Heart right ventricle (tissue), 16 donors: ENCODE data around the gene A4GNT. TPM values are rescaled to one million over a fixed set of nuclear protein-coding genes. Genes with fewer than 3 reads are reported as not detected.

Experiments
- ATAC-seq, 8 donors: fragments of 200-7000 bp; cut with Tn5 transposase; one replicate each; pipeline ENCODE4 v1.9.1; 2020; ENCODE audit warnings: mild to moderate bottlenecking in 8 of 8, moderate library complexity in 8 of 8, moderate number of reproducible peaks in 1 of 8
- DNase-seq, 2 donors: peaks; one replicate each; pipeline ENCODE4 v3.0.0-alpha.2; 2020
- H3K27ac ChIP-seq, 10 donors: fragments of 200-600 bp; sonication (generic) in 2 of 10; one replicate each; pipeline versions ENCODE4 v1.5.0 to v1.8.0; 2020 to 2022; ENCODE audit warnings: mild to moderate bottlenecking in 3 of 10
- H3K27me3 ChIP-seq, 7 donors: fragments of 200-600 bp; one replicate each; pipeline ENCODE4 v1.8.0; 2021 to 2022; ENCODE audit warnings: mild to moderate bottlenecking in 2 of 7
- H3K36me3 ChIP-seq, 9 donors: fragments of 200-600 bp; sonication (generic) in 1 of 9; one replicate each; pipeline versions ENCODE4 v1.5.0 to v1.8.0; 2020 to 2022; ENCODE audit warnings: mild to moderate bottlenecking in 2 of 9
- H3K4me1 ChIP-seq, 9 donors: fragments of 200-600 bp; sonication (generic) in 1 of 9; one replicate each; pipeline versions ENCODE4 v1.5.0 to v1.8.0; 2020 to 2022; ENCODE audit warnings: mild to moderate bottlenecking in 4 of 9
- H3K4me3 ChIP-seq, 10 donors: fragments of 200-600 bp; sonication (generic) in 2 of 10; one replicate each; pipeline versions ENCODE4 v1.5.0 to v1.8.0; 2020 to 2022; ENCODE audit warnings: mild to moderate bottlenecking in 7 of 10, moderate library complexity in 2 of 10
- H3K9me3 ChIP-seq, 11 donors: fragments of 200-600 bp in 10 of 11; sonication (generic) in 2 of 11; one replicate each; pipeline versions ENCODE4 v1.5.0 to v1.8.0; 2013 to 2022; ENCODE audit warnings: mild to moderate bottlenecking in 2 of 11, control low read depth in 1 of 11, moderate library complexity in 1 of 11
- WGBS, 2 donors: extraction: QIAGEN DNeasy Blood & Tissue Kit; methylation state at CpG; one replicate each; pipeline ENCODE4 v1.1.7; 2013; ENCODE audit warnings: inconsistent platforms in 1 of 2; 5-methylcytosine and 5-hydroxymethylcytosine counted together
- intact Hi-C, 10 donors: fragments of 100-400 bp; cut with DNase I; formaldehyde crosslinking; loops; one replicate each; pipeline versions ENCODE4 v1.11.1 to v1.14.2; 2022
- polyA plus RNA-seq, 2 donors: library from polyadenylated mRNA; stranded (reverse); fragments of 200-250 nt; gene quantifications; one replicate each; pipeline ENCODE4 v1.2.3, GENCODE V29; 2013
- total RNA-seq, 10 donors: library from RNA; stranded (reverse); fragmentation: NEBNext Ultra II Directional in 3 of 10; extraction: Animal tissue kit (Norgen Biotek cat#: 25700) in 3 of 10; gene quantifications; one replicate each; pipeline versions ENCODE4 v1.2.1 to v1.2.4, GENCODE V29; 2021 to 2023
- TF ChIP-seq, protein P1 (sequence below), 9 donors: fragments of 200-600 bp; sonication (generic) in 2 of 9; IDR thresholded peaks; one replicate each; pipeline versions ENCODE4 v1.5.0 to v1.8.0; 2021 to 2022; ENCODE audit warnings: antibody characterized with exemption in 9 of 9, mild to moderate bottlenecking in 5 of 9, moderate library complexity in 1 of 9
- donor health status: Arrhythmogenic right ventricular cardiomyopathy.
- donor health status: ischemic (EF 13 %, LVEDD 7.1; RV severe dilation, severe dysfunction).
- donor health status: healthy with polysubstance abuse.
- donor health status: DM: no; HTN: yes; CAD: no.
- donor health status: DM: no; HTN: no; CAD: no.
- donor health status: ischemic (EF 25% LVEDD 6.9; RV normal size, moderate dysfunction).
- donor health status: ischemic (EF 25% LVEDD 5.7; RV mildly dilated, moderate dysfunction).
- donor health status: healthy.
- donor health status: DM: yes; HTN: yes; CAD: no.
- donor health status: Ischemic cardiomyopathy.
- donor health status: ischemic (EF 35%, LVEDD 5.7; RV mildly dilated, moderate dysfunction).
- donor health status: nonischemic (EF 11% LVEDD 7.7; RV severe dilation, severe dysfunction).
- donor health status: DM: yes; HTN: yes; CAD: no.
- donor health status: PGD.
- donor health status: ischemic (EF 29% LVEDD 5.4; RV normal size, mild dysfunction).
- donor health status: nonischemic (EF 23%, LVEDD 6.1; RV moderate dilation, normal function).

A4GNT gene
- total and polyA plus RNA-seq, 12 donors: not detected

DNA sequence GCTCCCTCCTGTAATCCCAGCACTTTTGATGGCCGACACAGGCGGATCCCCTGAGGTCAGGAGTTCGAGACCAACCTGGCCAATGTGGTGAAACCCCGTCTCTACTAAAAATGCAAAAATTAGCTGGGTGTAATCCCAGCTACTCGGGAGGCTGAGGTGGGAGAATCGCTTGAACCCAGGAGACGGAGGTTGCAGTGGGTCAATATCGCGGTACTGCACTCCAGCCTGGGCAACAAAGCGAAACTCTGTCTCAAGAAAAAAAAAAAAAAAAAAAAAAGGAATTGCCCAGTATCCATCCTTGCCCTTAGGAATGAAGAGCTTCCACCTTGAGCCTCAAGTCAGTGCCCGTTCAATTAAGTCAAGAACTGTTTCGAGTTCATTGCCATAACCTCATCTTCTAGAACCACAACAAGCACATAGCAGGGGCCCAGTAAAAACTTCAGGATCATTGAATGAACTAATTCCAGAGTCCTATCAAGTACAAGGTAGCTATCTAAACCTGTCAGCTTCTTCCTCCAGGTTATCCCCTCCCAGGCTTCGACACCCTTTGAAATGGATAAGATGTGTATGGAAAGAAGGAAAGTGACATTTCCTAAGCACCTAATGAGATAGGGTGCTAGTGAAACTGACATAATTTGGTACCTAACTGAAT lies 41.7 kb upstream of the A4GNT start:
- H3K36me3 ChIP-seq: peaks cover 0 to 46% (median 18%) of the 10 kb centered on the region in 9 donors
- DNase-seq: no peak
- H3K27me3 ChIP-seq: no peaks in the 10 kb centered on the region
- H3K9me3 ChIP-seq: no peaks in the 10 kb centered on the region
- H3K4me1 ChIP-seq: peaks cover 0 to 30% (median 14%) of the 10 kb centered on the region in 9 donors
- intact Hi-C loops: loop anchor here in 2 of 10 donors (5.0 to 10.0 kb wide), 2 partner anchors 57 to 59 kb away; partner anchors contain the start of gene DZIP1L (in 2 of the 2)
- TF ChIP-seq, protein P1, sequence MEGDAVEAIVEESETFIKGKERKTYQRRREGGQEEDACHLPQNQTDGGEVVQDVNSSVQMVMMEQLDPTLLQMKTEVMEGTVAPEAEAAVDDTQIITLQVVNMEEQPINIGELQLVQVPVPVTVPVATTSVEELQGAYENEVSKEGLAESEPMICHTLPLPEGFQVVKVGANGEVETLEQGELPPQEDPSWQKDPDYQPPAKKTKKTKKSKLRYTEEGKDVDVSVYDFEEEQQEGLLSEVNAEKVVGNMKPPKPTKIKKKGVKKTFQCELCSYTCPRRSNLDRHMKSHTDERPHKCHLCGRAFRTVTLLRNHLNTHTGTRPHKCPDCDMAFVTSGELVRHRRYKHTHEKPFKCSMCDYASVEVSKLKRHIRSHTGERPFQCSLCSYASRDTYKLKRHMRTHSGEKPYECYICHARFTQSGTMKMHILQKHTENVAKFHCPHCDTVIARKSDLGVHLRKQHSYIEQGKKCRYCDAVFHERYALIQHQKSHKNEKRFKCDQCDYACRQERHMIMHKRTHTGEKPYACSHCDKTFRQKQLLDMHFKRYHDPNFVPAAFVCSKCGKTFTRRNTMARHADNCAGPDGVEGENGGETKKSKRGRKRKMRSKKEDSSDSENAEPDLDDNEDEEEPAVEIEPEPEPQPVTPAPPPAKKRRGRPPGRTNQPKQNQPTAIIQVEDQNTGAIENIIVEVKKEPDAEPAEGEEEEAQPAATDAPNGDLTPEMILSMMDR (IDR thresholded peaks at IDR 0.05): no peak
- 70 to 73% methylated on average over 13 of the region's 13 CpGs for WGBS, 2 donors
- peak overlapping the region in 9 of 10 donors; percentile 67 to 94 (median 83) for H3K27ac ChIP-seq
- peak in 4 of 8 donors; percentile 3 to 15 (median 12) for ATAC-seq
- peak overlapping the region; percentile 51 to 97 (median 73) for H3K4me3 ChIP-seq

DNA sequence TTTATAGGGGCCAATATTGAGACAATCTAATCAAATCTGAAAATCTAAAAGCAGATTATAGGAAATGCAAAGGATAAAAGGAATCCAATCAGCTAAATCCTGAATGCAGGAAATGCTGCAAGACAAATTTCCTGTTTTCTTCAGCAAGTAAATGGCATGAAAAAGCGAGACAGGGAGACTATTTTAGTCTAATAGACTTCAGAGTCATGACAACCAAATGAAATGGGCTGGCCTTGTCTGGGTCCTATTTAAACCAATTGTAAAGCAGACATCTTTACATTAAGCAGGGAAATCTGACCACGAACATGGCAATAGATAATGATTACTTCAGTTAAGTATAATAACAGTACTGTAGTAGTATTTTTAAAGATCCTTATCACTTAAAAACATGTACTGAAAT lies 40.4 kb upstream of the A4GNT start:
- TF ChIP-seq, protein P1 (IDR thresholded peaks at IDR 0.05): no peak
- intact Hi-C loops: loop anchor here in 2 of 10 donors (5.0 to 10.0 kb wide), 2 partner anchors 55 to 58 kb away; partner anchors contain the start of gene DZIP1L (in 2 of the 2)
- 56 to 61% methylated on average over 2 of the region's 2 CpGs for WGBS, 2 donors
- Histone ChIP-seq H3K27ac (no peak overlapping the region), H3K4me3 (no peak overlapping the region), H3K9me3 (no peaks in the 10 kb centered on the region), H3K36me3 (peaks cover 0 to 58% (median 29%) of the 10 kb centered on the region in 9 donors), H3K4me1 (peaks cover 0 to 30% (median 14%) of the 10 kb centered on the region in 9 donors), H3K27me3 (no peaks in the 10 kb centered on the region)
- ATAC-seq (no peak), DNase-seq (no peak)

DNA sequence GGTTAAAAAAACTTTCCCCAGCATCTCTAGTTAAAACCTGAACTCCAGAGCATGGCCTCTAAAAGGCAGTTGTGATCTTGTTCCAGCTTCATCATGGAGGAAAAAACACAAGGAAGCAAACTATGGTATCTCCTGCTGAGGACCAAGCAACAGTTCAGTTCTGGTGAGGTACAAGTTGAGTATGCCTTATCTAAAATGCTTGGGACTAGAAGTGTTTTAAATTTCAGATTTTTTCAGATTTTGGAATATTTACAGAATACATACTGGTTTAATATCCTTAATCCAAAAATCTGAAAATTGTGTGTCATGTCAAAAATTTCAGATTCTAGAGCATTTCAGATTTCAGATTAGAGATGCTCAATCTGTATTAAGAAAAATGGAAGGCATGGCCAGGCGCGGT lies 32.9 kb upstream of the A4GNT start:
- Histone ChIP-seq H3K9me3 (no peaks in the 10 kb centered on the region), H3K4me3 (no peak overlapping the region), H3K27ac (no peak overlapping the region), H3K4me1 (no peaks in the 10 kb centered on the region), H3K27me3 (no peaks in the 10 kb centered on the region), H3K36me3 (peaks cover 0 to 100% (median 63%) of the 10 kb centered on the region in 9 donors)
- intact Hi-C loops: no loop called here
- DNase-seq (no peak), ATAC-seq (no peak)
- WGBS, 2 donors: 99 to 100% methylated on average over 2 of the region's 2 CpGs
- TF ChIP-seq, protein P1 (IDR thresholded peaks at IDR 0.05): no peak

DNA sequence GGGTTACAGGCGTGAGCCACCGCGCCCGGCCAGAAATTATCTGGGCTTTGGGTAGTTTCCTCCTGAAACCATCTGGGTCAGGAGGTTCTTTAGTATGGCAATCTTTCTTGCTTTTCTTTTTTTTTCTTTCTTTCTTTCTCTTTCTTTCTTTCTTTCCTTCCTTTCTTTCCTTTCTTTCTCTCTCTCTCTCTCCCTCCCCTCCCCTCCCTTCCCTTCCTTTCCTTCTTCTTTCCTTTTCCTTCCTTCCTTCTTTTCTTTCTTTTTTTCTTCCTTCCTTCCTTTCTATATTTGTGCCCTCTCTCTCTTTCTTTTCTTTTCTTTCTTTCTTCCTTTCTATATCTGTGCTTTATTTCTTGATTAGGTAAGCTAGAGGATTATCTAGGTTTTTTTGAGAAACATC lies 25.6 kb upstream of the A4GNT start:
- peaks cover 0 to 31% (median 8%) of the 10 kb centered on the region in 9 donors for H3K36me3 ChIP-seq
- DNase-seq: no peak
- TF ChIP-seq, protein P1 (IDR thresholded peaks at IDR 0.05): no peak

More for the DNA sequence above, 25.6 kb upstream of the A4GNT start:
- 95% methylated on average over 4 of the region's 4 CpGs for WGBS, 2 donors
- no peaks in the 10 kb centered on the region for H3K27me3 ChIP-seq
- H3K4me1 ChIP-seq: no peaks in the 10 kb centered on the region
- no peak overlapping the region for H3K4me3 ChIP-seq
- ATAC-seq: no peak
- intact Hi-C loops: no loop called here
- H3K9me3 ChIP-seq: peaks cover 0 to 15% (median 0%) of the 10 kb centered on the region in 11 donors
- no peak overlapping the region for H3K27ac ChIP-seq
